WTC11 (cell line): Measurements from ENCODE around the gene SMAD9.

Source experiments
- TEAD4 ChIP-seq: sonication (generic); formaldehyde crosslinking; IDR thresholded peaks from 2 replicates; pipeline ENCODE4 v1.8.0; 2022; ENCODE audit warnings: mild to moderate bottlenecking, missing genetic modification reagents
- ZNF423 ChIP-seq: fragments of 250-450 bp; sonication (Bioruptor Pico); IDR thresholded peaks from 2 replicates; pipeline ENCODE4 v2.1.2; 2022; ENCODE audit warnings: mild to moderate bottlenecking, moderate library complexity
- ZNF532 ChIP-seq: fragments of 250-450 bp; sonication (Bioruptor Pico); IDR thresholded peaks from 2 replicates; pipeline ENCODE4 v1.9.0; 2021; ENCODE audit warnings: mild to moderate bottlenecking, borderline replicate concordance
- TF ChIP-seq, protein P1 (sequence below): fragments of 200-600 bp; IDR thresholded peaks from 2 replicates; pipeline ENCODE4 v1.8.0; 2022; ENCODE audit warnings: antibody characterized with exemption

GRCh38 chr13:36912973-36913372 lies 7.1 kb downstream of the SMAD9 start:
- TF ChIP-seq ZNF423 (no peak), ZNF532 (no peak), TEAD4 (CRISPR knock-in tag) (no peak)
- TF ChIP-seq, protein P1, sequence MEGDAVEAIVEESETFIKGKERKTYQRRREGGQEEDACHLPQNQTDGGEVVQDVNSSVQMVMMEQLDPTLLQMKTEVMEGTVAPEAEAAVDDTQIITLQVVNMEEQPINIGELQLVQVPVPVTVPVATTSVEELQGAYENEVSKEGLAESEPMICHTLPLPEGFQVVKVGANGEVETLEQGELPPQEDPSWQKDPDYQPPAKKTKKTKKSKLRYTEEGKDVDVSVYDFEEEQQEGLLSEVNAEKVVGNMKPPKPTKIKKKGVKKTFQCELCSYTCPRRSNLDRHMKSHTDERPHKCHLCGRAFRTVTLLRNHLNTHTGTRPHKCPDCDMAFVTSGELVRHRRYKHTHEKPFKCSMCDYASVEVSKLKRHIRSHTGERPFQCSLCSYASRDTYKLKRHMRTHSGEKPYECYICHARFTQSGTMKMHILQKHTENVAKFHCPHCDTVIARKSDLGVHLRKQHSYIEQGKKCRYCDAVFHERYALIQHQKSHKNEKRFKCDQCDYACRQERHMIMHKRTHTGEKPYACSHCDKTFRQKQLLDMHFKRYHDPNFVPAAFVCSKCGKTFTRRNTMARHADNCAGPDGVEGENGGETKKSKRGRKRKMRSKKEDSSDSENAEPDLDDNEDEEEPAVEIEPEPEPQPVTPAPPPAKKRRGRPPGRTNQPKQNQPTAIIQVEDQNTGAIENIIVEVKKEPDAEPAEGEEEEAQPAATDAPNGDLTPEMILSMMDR = no peak
